K562 (cell line): ENCODE results near the gene SBNO1.

Source experiments
- ARNT ChIP-seq, 2 experiments: fragments of 450-650 bp; IDR thresholded peaks; 2 replicates each; pipeline ENCODE4 v1.6.1; 2016; ENCODE audit warnings: mild to moderate bottlenecking in 1 of 2
- BCL6 ChIP-seq: fragments of 250-450 bp; sonication (Bioruptor Pico); IDR thresholded peaks from 2 replicates; pipeline ENCODE4 v1.4.0; 2020
- CTCF ChIP-seq, 3 experiments: IDR thresholded peaks in 2 of 3; conservative IDR thresholded peaks in 1 of 3; 2 replicates each; pipeline ENCODE4 v1.5.1; 2011 to 2012; ENCODE audit warnings: low read length in 3 of 3, mild to moderate bottlenecking in 3 of 3, control low read depth in 2 of 3, improper control_type of control experiment in 1 of 3, inconsistent platforms in 1 of 3, low read depth in 1 of 3, mixed read lengths in 1 of 3, moderate library complexity in 1 of 3; ENCODE audit not compliant: insufficient read depth in 2 of 3
- FOXA1 ChIP-seq: fragments of 450-650 bp; IDR thresholded peaks from 2 replicates; pipeline ENCODE4 v1.6.1; 2016; ENCODE audit warnings: mild to moderate bottlenecking, borderline replicate concordance
- KDM1A ChIP-seq, 2 experiments: fragments of 450-650 bp; IDR thresholded peaks; 2 replicates each; pipeline ENCODE4 v1.6.1; 2016; ENCODE audit warnings: mild to moderate bottlenecking in 2 of 2
- MAZ ChIP-seq, 2 experiments: fragments of 450-650 bp in 1 of 2; sonication (generic) in 1 of 2; formaldehyde crosslinking; IDR thresholded peaks in 1 of 2; conservative IDR thresholded peaks in 1 of 2; 2 replicates each; pipeline versions ENCODE4 v1.4.0 to v1.5.0; 2020; ENCODE audit warnings: mild to moderate bottlenecking in 1 of 2, missing genetic modification reagents in 1 of 2
- PHF8 ChIP-seq: fragments of 200-600 bp; sonication (generic); IDR thresholded peaks from 2 replicates; pipeline ENCODE4 v1.6.1; 2012; ENCODE audit warnings: mixed run types, mild to moderate bottlenecking, inconsistent platforms, low read length, moderate library complexity, borderline replicate concordance
- RBBP5 ChIP-seq: fragments of 200-600 bp; sonication (generic); IDR thresholded peaks from 2 replicates; pipeline ENCODE4 v1.6.1; 2012; ENCODE audit warnings: borderline replicate concordance, mild to moderate bottlenecking, low read length, control low read depth, inconsistent platforms; ENCODE audit not compliant: insufficient read depth, poor library complexity, severe bottlenecking
- TFAP4 ChIP-seq: sonication (generic); formaldehyde crosslinking; IDR thresholded peaks from 2 replicates; pipeline ENCODE4 v1.8.0; 2022; ENCODE audit warnings: missing genetic modification reagents, mild to moderate bottlenecking, moderate library complexity, borderline replicate concordance
- ZMIZ1 ChIP-seq, 2 experiments: fragments of 150-350 bp in 1 of 2; IDR thresholded peaks; 2 replicates each; pipeline ENCODE4 v1.6.1; 2012 to 2016; ENCODE audit warnings: low read depth in 2 of 2, low read length in 2 of 2, mild to moderate bottlenecking in 1 of 2, moderate library complexity in 1 of 2
- TF ChIP-seq, protein P1 (sequence below), 2 experiments: IDR thresholded peaks; 2 replicates each; pipeline ENCODE4 v1.6.1; 2012; ENCODE audit warnings: improper control_type of control experiment in 2 of 2, low read depth in 2 of 2, low read length in 2 of 2, borderline replicate concordance in 1 of 2

- TF ChIP-seq BCL6 (no peak), ZMIZ1 (IDR thresholded peaks at IDR 0.05; ENCODE audit: low read depth in 2 of 2, low read length in 2 of 2) (no peak), RBBP5 (no peak), TFAP4 (no peak), FOXA1 (no peak), MAZ (CRISPR knock-in tag; conservative IDR thresholded peaks at IDR 0.05 in 1 of 2, IDR thresholded peaks at IDR 0.05 in 1 of 2) (no peak), CTCF (IDR thresholded peaks at IDR 0.05 in 2 of 3, conservative IDR thresholded peaks at IDR 0.05 in 1 of 3; ENCODE audit: insufficient read depth in 2 of 3, low read depth in 1 of 3, low read length in 3 of 3) (no peak), ARNT (IDR thresholded peaks at IDR 0.05) (no peak), PHF8 (no peak), KDM1A (IDR thresholded peaks at IDR 0.05) (no peak)
- TF ChIP-seq, protein P1, sequence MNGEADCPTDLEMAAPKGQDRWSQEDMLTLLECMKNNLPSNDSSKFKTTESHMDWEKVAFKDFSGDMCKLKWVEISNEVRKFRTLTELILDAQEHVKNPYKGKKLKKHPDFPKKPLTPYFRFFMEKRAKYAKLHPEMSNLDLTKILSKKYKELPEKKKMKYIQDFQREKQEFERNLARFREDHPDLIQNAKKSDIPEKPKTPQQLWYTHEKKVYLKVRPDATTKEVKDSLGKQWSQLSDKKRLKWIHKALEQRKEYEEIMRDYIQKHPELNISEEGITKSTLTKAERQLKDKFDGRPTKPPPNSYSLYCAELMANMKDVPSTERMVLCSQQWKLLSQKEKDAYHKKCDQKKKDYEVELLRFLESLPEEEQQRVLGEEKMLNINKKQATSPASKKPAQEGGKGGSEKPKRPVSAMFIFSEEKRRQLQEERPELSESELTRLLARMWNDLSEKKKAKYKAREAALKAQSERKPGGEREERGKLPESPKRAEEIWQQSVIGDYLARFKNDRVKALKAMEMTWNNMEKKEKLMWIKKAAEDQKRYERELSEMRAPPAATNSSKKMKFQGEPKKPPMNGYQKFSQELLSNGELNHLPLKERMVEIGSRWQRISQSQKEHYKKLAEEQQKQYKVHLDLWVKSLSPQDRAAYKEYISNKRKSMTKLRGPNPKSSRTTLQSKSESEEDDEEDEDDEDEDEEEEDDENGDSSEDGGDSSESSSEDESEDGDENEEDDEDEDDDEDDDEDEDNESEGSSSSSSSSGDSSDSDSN (IDR thresholded peaks at IDR 0.05; ENCODE audit: borderline replicate concordance in 1 of 2, low read depth in 2 of 2, low read length in 2 of 2), result no peak
Measured at GRCh38 chr12:123306200-123306599, 58.4 kb downstream of the SBNO1 start.
